Endodermal cell (in vitro differentiated cells): ENCODE data around the gene OTOP1. TPM values are rescaled to one million over a fixed set of nuclear protein-coding genes. Genes with fewer than 3 reads are reported as not detected.

ENCODE experiments used
- DNase-seq: peaks from one replicate; pipeline ENCODE4 v3.0.0-alpha.2; 2017
- H3K27ac ChIP-seq: 2 replicates; pipeline ENCODE4 v1.5.1; 2013; ENCODE audit warnings: mild to moderate bottlenecking, low read depth, low read length, moderate library complexity
- H3K27me3 ChIP-seq: 2 replicates; pipeline ENCODE4 v1.6.1; 2013; ENCODE audit warnings: mild to moderate bottlenecking, low read length, moderate library complexity; ENCODE audit not compliant: insufficient read depth, control insufficient read depth, poor library complexity, severe bottlenecking
- H3K36me3 ChIP-seq: 2 replicates; pipeline ENCODE4 v1.7.0; 2013; ENCODE audit warnings: mild to moderate bottlenecking, low read length, moderate library complexity; ENCODE audit not compliant: control insufficient read depth, insufficient read depth
- H3K4me1 ChIP-seq: one replicate; pipeline ENCODE4 v1.7.0; 2013; ENCODE audit warnings: low read length; ENCODE audit not compliant: control insufficient read depth, insufficient read depth
- H3K4me3 ChIP-seq: 2 replicates; pipeline ENCODE4 v1.5.1; 2013; ENCODE audit warnings: mild to moderate bottlenecking, low read length, moderate library complexity
- H3K9ac ChIP-seq: 2 replicates; pipeline ENCODE4 v1.6.1; 2013; ENCODE audit warnings: mild to moderate bottlenecking, low read length, moderate library complexity; ENCODE audit not compliant: poor library complexity, severe bottlenecking; ENCODE audit errors: extremely low read depth
- H3K9me3 ChIP-seq: 2 replicates; pipeline ENCODE4 v1.6.1; 2013; ENCODE audit warnings: mild to moderate bottlenecking, low read length, moderate library complexity; ENCODE audit not compliant: control insufficient read depth
- H3K27ac Mint-ChIP-seq: 2 replicates; pipeline ENCODE4 v1.8.0; 2020; ENCODE audit warnings: mixed read lengths
- H3K27me3 Mint-ChIP-seq: 2 replicates; pipeline ENCODE4 v1.8.0; 2021; ENCODE audit warnings: mild to moderate bottlenecking, mixed read lengths; ENCODE audit not compliant: insufficient read depth
- H3K36me3 Mint-ChIP-seq: 2 replicates; pipeline ENCODE4 v1.8.0; 2020; ENCODE audit warnings: low read depth, mixed read lengths
- H3K4me1 Mint-ChIP-seq: 2 replicates; pipeline ENCODE4 v1.8.0; 2020; ENCODE audit warnings: mixed read lengths
- H3K4me3 Mint-ChIP-seq: 2 replicates; pipeline ENCODE4 v1.8.0; 2020; ENCODE audit warnings: mild to moderate bottlenecking, moderate library complexity, mixed read lengths
- H3K9me3 Mint-ChIP-seq: 2 replicates; pipeline ENCODE4 v1.8.0; 2020; ENCODE audit warnings: mild to moderate bottlenecking, mixed read lengths
- WGBS, 2 experiments: methylation state at CpG; one replicate each; pipeline versions ENCODE4 v1.1.5 to v1.1.7; 2013; ENCODE audit warnings: missing lambda C conversion rate in 2 of 2, mixed read lengths in 1 of 2; ENCODE audit not compliant: insufficient coverage in 1 of 2, insufficient read length in 1 of 2; 5-methylcytosine and 5-hydroxymethylcytosine counted together
- total RNA-seq, 2 donors: library from RNA; stranded (reverse); fragmentation: NEBNext Ultra II Directional in 1 of 2; extraction: Animal tissue kit (Norgen Biotek cat#: 25700) in 1 of 2; gene quantifications; 2 replicates in 1 of 2; 3 replicates in 1 of 2; pipeline ENCODE4 v1.2.1, GENCODE V29; 2021
- TF ChIP-seq, protein P1 (sequence below): fragments of 200-600 bp; sonication (generic); conservative IDR thresholded peaks from 2 replicates; pipeline ENCODE4 v1.5.0; 2021; ENCODE audit warnings: antibody characterized with exemption, mild to moderate bottlenecking

Gene OTOP1
- total RNA-seq, 2 donors from 2014 or later: not detected

DNA sequence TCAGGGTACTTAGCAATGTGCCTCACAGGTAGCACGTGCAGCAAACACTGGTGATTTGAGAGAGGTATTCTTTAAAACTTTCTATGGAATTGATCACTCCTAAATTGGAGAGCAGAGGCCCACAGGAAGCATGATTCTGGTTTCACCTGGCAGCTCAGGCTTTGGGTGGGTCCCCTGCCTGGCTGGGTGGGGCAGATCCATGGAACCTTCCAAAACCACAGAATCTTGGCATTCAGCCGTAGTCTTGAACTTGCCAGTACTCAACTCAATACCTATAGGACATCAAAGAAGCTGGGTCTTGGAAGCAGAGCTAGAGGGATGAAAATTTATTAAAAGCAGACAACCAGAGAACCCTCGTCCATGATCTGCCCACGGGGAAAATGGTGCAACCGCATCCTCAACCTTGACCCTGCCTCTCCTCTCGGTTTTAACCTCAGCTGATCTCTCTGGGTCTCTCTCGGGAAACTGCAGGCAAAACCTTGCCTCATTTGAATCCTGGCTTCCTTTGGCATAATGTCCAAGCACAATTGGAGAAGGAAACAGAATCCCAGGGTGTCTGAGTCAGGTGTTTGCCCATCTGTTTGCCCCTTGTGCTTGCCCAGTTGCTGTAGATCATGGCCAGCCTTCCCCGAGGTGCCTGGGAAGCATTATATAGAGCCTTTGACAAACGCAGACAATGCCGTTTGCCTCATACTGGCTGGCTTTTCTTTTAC is 22.9 kb downstream of the OTOP1 start:
- Histone ChIP-seq H3K4me1 (no peaks in the 10 kb centered on the region), H3K27ac (no peak overlapping the region), H3K9ac (no peak overlapping the region), H3K4me3 (no peak overlapping the region), H3K9me3 (no peaks in the 10 kb centered on the region), H3K27me3 (peaks cover 7% of the 10 kb centered on the region), H3K36me3 (no peaks in the 10 kb centered on the region)
- Mint-ChIP-seq H3K4me1 (peaks cover 7% of the 10 kb centered on the region), H3K27ac (no peak overlapping the region), H3K27me3 (peaks cover 9% of the 10 kb centered on the region), H3K4me3 (no peak overlapping the region), H3K9me3 (no peaks in the 10 kb centered on the region), H3K36me3 (no peaks in the 10 kb centered on the region)
- no peak for DNase-seq
- TF ChIP-seq, protein P1, sequence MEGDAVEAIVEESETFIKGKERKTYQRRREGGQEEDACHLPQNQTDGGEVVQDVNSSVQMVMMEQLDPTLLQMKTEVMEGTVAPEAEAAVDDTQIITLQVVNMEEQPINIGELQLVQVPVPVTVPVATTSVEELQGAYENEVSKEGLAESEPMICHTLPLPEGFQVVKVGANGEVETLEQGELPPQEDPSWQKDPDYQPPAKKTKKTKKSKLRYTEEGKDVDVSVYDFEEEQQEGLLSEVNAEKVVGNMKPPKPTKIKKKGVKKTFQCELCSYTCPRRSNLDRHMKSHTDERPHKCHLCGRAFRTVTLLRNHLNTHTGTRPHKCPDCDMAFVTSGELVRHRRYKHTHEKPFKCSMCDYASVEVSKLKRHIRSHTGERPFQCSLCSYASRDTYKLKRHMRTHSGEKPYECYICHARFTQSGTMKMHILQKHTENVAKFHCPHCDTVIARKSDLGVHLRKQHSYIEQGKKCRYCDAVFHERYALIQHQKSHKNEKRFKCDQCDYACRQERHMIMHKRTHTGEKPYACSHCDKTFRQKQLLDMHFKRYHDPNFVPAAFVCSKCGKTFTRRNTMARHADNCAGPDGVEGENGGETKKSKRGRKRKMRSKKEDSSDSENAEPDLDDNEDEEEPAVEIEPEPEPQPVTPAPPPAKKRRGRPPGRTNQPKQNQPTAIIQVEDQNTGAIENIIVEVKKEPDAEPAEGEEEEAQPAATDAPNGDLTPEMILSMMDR: no peak
- 89 to 91% methylated on average over 8 to 9 of the region's 10 CpGs for WGBS, 2 experiments

DNA sequence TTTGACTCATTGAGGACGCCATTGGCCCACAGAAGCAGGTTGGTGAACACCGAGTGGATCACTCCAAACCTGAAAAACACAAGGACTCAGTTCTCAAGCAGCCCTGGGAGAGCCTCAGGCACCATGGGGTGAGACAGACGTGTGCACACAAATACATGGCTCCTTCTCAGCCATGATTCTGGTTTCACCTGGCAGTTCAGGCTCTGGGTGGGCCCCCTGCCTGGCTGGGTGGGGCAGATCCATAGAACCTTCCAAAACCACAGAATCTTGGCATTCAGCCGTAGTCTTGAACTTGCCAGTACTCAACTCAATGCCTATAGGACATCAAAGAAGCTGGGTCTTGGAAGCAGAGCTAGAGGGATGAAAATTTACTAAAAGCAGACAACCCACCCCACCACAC is 24.2 kb downstream of the OTOP1 start:
- no peaks in the 10 kb centered on the region for H3K9me3 ChIP-seq
- H3K4me3 ChIP-seq: no peak overlapping the region
- Mint-ChIP-seq H3K4me1 (peaks cover 7% of the 10 kb centered on the region), H3K27ac (no peak overlapping the region), H3K36me3 (no peaks in the 10 kb centered on the region), H3K27me3 (peaks cover 9% of the 10 kb centered on the region), H3K4me3 (no peak overlapping the region), H3K9me3 (no peaks in the 10 kb centered on the region)
- peaks cover 7% of the 10 kb centered on the region for H3K27me3 ChIP-seq
- no peak overlapping the region for H3K27ac ChIP-seq
- no peaks in the 10 kb centered on the region for H3K36me3 ChIP-seq
- no peak for DNase-seq
- no peak overlapping the region for H3K9ac ChIP-seq
- WGBS, 2 experiments: 85 to 89% methylated on average over 2 to 4 of the region's 4 CpGs
- TF ChIP-seq, protein P1: no peak
- H3K4me1 ChIP-seq: no peaks in the 10 kb centered on the region

DNA sequence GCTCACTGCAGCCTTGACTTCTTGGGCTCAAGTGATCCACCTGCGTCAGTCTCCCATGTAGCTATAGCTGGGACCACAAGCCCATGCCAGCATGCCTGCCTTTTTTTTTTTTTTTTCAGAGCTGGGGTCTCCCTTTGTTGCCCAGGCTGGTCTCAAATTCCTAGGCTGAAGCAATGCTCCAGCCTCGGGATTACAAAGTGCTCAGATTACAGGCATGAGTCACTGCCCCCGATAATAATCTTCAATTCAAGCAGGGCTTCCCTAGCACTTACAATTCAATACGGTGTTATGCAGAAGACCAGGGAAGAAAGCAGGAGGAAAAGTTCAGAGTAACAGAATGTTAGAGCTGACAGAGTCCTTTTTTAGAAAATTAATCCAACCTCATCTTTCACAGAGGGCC is 26.1 kb downstream of the OTOP1 start:
- Mint-ChIP-seq H3K9me3 (no peaks in the 10 kb centered on the region), H3K36me3 (no peaks in the 10 kb centered on the region), H3K4me1 (peaks cover 6% of the 10 kb centered on the region), H3K4me3 (no peak overlapping the region), H3K27me3 (peaks cover 14% of the 10 kb centered on the region), H3K27ac (no peak overlapping the region)
- no peak overlapping the region for H3K27ac ChIP-seq
- WGBS, 2 experiments: 56 to 66% methylated on average over 2 to 4 of the region's 4 CpGs
- no peaks in the 10 kb centered on the region for H3K36me3 ChIP-seq
- H3K27me3 ChIP-seq: peaks cover 7% of the 10 kb centered on the region
- no peak overlapping the region for H3K4me3 ChIP-seq
- H3K9me3 ChIP-seq: no peaks in the 10 kb centered on the region
- TF ChIP-seq, protein P1: no peak
- peak; percentile 35 for DNase-seq
- H3K4me1 ChIP-seq: no peaks in the 10 kb centered on the region
- H3K9ac ChIP-seq: no peak overlapping the region
